ENCODE results near the gene FLOT2. TPM values are rescaled to one million over a fixed set of nuclear protein-coding genes. Genes with fewer than 3 reads are reported as not detected.
"Not testable (repeated sequence)": the region's sequence is repeated elsewhere in the genome, so short reads cannot be mapped to it uniquely, and the experiment has no call there.

FLOT2 gene
- total and polyA plus RNA-seq, 3 donors from 2014 or later, result 20.9 to 33.2 (median 31.3) TPM

- H3K4me1 ChIP-seq, result peaks cover 2% of the 10 kb centered on the region
- peak overlapping the region in 1 of 2 donors; percentile 81 for H3K27ac ChIP-seq
- no peaks in the 10 kb centered on the region for H3K27me3 ChIP-seq
- 2% methylated on average over 6 of the region's 6 CpGs for WGBS, 2 donors
- no peaks in the 10 kb centered on the region for H3K36me3 ChIP-seq (ENCODE audit: low read depth, missing control alignments)
- intact Hi-C loops (cut with DNase I; ENCODE audit: low total_unique reads), result no loop called here
- TF ChIP-seq CTCF (IDR thresholded peaks at IDR 0.05), result no peak
- no peak for TF ChIP-seq POLR2A (IDR thresholded peaks at IDR 0.05)
- H3K4me3 ChIP-seq, result peak overlapping the region; percentile 82 to 88
- no peak for DNase-seq
- no peaks in the 10 kb centered on the region for H3K9me3 ChIP-seq
These were observed 55.6 kb downstream of the FLOT2 start for GRCh38 chr17:28841901-28842281.

- H3K36me3 ChIP-seq (ENCODE audit: low read depth, missing control alignments), result no peaks in the 10 kb centered on the region
- H3K4me3 ChIP-seq, result no peak overlapping the region
- H3K9me3 ChIP-seq, result no peaks in the 10 kb centered on the region
- no peaks in the 10 kb centered on the region for H3K27me3 ChIP-seq
- no peak for DNase-seq
- WGBS, 2 donors, result 48 to 49% methylated on average over 2 of the region's 2 CpGs
- peaks cover 2% of the 10 kb centered on the region for H3K4me1 ChIP-seq
- intact Hi-C loops (cut with DNase I; ENCODE audit: low total_unique reads), result no loop called here
- TF ChIP-seq CTCF (IDR thresholded peaks at IDR 0.05) (no peak), POLR2A (IDR thresholded peaks at IDR 0.05) (no peak)
- no peak overlapping the region for H3K27ac ChIP-seq
These were observed 58.3 kb downstream of the FLOT2 start for GRCh38 chr17:28839221-28839620.

GRCh38 chr17:28836541-28836940, 61.0 kb downstream of the FLOT2 start:
- peak; percentile 2 for DNase-seq
- H3K4me3 ChIP-seq; H3K9me3 ChIP-seq; H3K27ac ChIP-seq; H3K4me1 ChIP-seq; intact Hi-C loops (cut with DNase I; ENCODE audit: low total_unique reads); H3K27me3 ChIP-seq; H3K36me3 ChIP-seq (ENCODE audit: low read depth, missing control alignments): not testable (repeated sequence)
- 95 to 96% methylated on average over 10 of the region's 10 CpGs for WGBS, 2 donors

- no peak for TF ChIP-seq CTCF (IDR thresholded peaks at IDR 0.05)
- no peak for TF ChIP-seq POLR2A (IDR thresholded peaks at IDR 0.05)
- intact Hi-C loops (cut with DNase I; ENCODE audit: low total_unique reads), result no loop called here
- H3K4me3 ChIP-seq, result no peak overlapping the region
- no peak for DNase-seq
- WGBS, 2 donors, result 78 to 81% methylated on average over 1 of the region's 1 CpG
- no peaks in the 10 kb centered on the region for H3K27me3 ChIP-seq
- no peak overlapping the region for H3K27ac ChIP-seq
- no peaks in the 10 kb centered on the region for H3K36me3 ChIP-seq (ENCODE audit: low read depth, missing control alignments)
- H3K9me3 ChIP-seq, result no peaks in the 10 kb centered on the region
- H3K4me1 ChIP-seq, result peaks cover 2% of the 10 kb centered on the region
These were observed 63.1 kb downstream of the FLOT2 start for GRCh38 chr17:28834420-28834819.

MicroRNAs within 50 kb of the gene (microRNA counts, 767-probe panel; counts per million panel counts)
- microRNA hsa-miR-144-3p (3,312 to 5,595 counts per million in 2 donors), microRNA hsa-miR-451a (152 to 6,548 counts per million in 2 donors)

Small RNAs within 50 kb of the gene (microRNA-seq; reads per million reads assigned to microRNA genes)
- 0 reads per million in 2 donors for gene MIR451B (ENCODE audit: borderline number of aligned reads in 2 of 2, borderline replicate concordance in 1 of 2)

Small RNAs within 50 kb of the gene (small RNA-seq; reads per million reads assigned to genes)
- gene RF00019, result 0 reads per million in 2 donors

Other genes with a start within 250 kb of the FLOT2 start
- 10 to 100 TPM; 59.7 to 65.0 TPM for gene SDF2, start 235.8 kb downstream of the FLOT2 start, total RNA-seq
- gene SDF2, start 235.8 kb downstream of the FLOT2 start, polyA plus RNA-seq (ENCODE audit: insufficient read depth, low read depth, low replicate concordance), result 64.6 TPM
- 100 to 1,000 TPM; 121 to 129 TPM for gene SUPT6H, start 235.5 kb downstream of the FLOT2 start, total RNA-seq
- 64.8 TPM for gene SUPT6H, start 235.5 kb downstream of the FLOT2 start, polyA plus RNA-seq (ENCODE audit: insufficient read depth, low read depth, low replicate concordance)
- 100 to 1,000 TPM in 1 of 2 donors, 10 to 100 TPM in 1; 90.2 to 322 TPM for gene PROCA1, start 185.8 kb downstream of the FLOT2 start, total RNA-seq
- gene PROCA1, start 185.8 kb downstream of the FLOT2 start, polyA plus RNA-seq (ENCODE audit: insufficient read depth, low read depth, low replicate concordance), result 286 TPM
- gene RAB34, start 179.9 kb downstream of the FLOT2 start, total RNA-seq, result 10 to 100 TPM; 30.4 to 47.3 TPM
- gene RAB34, start 179.9 kb downstream of the FLOT2 start, polyA plus RNA-seq (ENCODE audit: insufficient read depth, low read depth, low replicate concordance), result 42.1 TPM
- 100 to 1,000 TPM; 200 to 343 TPM for gene RPL23A, start 177.7 kb downstream of the FLOT2 start, total RNA-seq
- 757 TPM for gene RPL23A, start 177.7 kb downstream of the FLOT2 start, polyA plus RNA-seq (ENCODE audit: insufficient read depth, low read depth, low replicate concordance)
- 1 to 10 TPM; 4.2 to 8.6 TPM for gene TLCD1, start 171.5 kb downstream of the FLOT2 start, total RNA-seq
- 18.0 TPM for gene TLCD1, start 171.5 kb downstream of the FLOT2 start, polyA plus RNA-seq (ENCODE audit: insufficient read depth, low read depth, low replicate concordance)
- 10 to 100 TPM; 10.1 to 10.7 TPM for gene NEK8, start 168.9 kb downstream of the FLOT2 start, total RNA-seq
- 7.3 TPM for gene NEK8, start 168.9 kb downstream of the FLOT2 start, polyA plus RNA-seq (ENCODE audit: insufficient read depth, low read depth, low replicate concordance)
- 10 to 100 TPM; 35.3 to 47.2 TPM for gene TRAF4, start 153.7 kb downstream of the FLOT2 start, total RNA-seq
- gene TRAF4, start 153.7 kb downstream of the FLOT2 start, polyA plus RNA-seq (ENCODE audit: insufficient read depth, low read depth, low replicate concordance), result 33.1 TPM
- 10 to 100 TPM; 69.6 to 74.5 TPM for gene FAM222B, start 54.9 kb downstream of the FLOT2 start, total RNA-seq
- gene FAM222B, start 54.9 kb downstream of the FLOT2 start, polyA plus RNA-seq (ENCODE audit: insufficient read depth, low read depth, low replicate concordance), result 84.5 TPM
- 10 to 100 TPM; 61.1 to 75.2 TPM for gene ERAL1, start 42.7 kb downstream of the FLOT2 start, total RNA-seq
- 54.8 TPM for gene ERAL1, start 42.7 kb downstream of the FLOT2 start, polyA plus RNA-seq (ENCODE audit: insufficient read depth, low read depth, low replicate concordance)
- gene DHRS13, start 5.3 kb upstream of the FLOT2 start, total RNA-seq, result 10 to 100 TPM; 14.9 to 18.6 TPM
- 8.7 TPM for gene DHRS13, start 5.3 kb upstream of the FLOT2 start, polyA plus RNA-seq (ENCODE audit: insufficient read depth, low read depth, low replicate concordance)
- 10 to 100 TPM; 82.4 to 85.3 TPM for gene PHF12, start 53.8 kb upstream of the FLOT2 start, total RNA-seq
- 38.8 TPM for gene PHF12, start 53.8 kb upstream of the FLOT2 start, polyA plus RNA-seq (ENCODE audit: insufficient read depth, low read depth, low replicate concordance)
- 1 to 10 TPM in 1 of 2 donors, under 1 TPM in 1; 0.79 to 2.1 TPM for gene SEZ6, start 108.3 kb upstream of the FLOT2 start, total RNA-seq
- gene SEZ6, start 108.3 kb upstream of the FLOT2 start, polyA plus RNA-seq (ENCODE audit: insufficient read depth, low read depth, low replicate concordance), result 0.53 TPM
- gene PIPOX, start 145.4 kb upstream of the FLOT2 start, total RNA-seq, result 1 to 10 TPM; 5.9 to 6.8 TPM
- 3.9 TPM for gene PIPOX, start 145.4 kb upstream of the FLOT2 start, polyA plus RNA-seq (ENCODE audit: insufficient read depth, low read depth, low replicate concordance)